HCT116 (cell line): ENCODE measurements around the gene SLC5A7. TPM values are rescaled to one million over a fixed set of nuclear protein-coding genes. Genes with fewer than 3 reads are reported as not detected.

ENCODE experiments used
- ATAC-seq: fragments of 200-7000 bp; cut with Tn5 transposase; 2 replicates; pipeline ENCODE4 v1.9.1; 2020; ENCODE audit warnings: mild to moderate bottlenecking, moderate library complexity
- BruUV-seq: library from RNA; stranded (reverse); fragments of 400-500 nt; replicated peaks from 2 replicates; lab custom pipeline; 2021; lab: Mats Ljungman, UMichigan
- CTCF ChIA-PET: fragments of 300-600 bp; sonication (Branson Sonifier 250); formaldehyde crosslinking; loops from one replicate; lab custom pipeline; 2021; ENCODE audit warnings: antibody characterized with exemption; lab: Charles Lee
- POLR2A ChIA-PET: fragments of 300-600, 350-600 bp; sonication (Branson Sonifier 250); formaldehyde crosslinking; loops from one replicate; lab custom pipeline; 2021; ENCODE audit warnings: antibody characterized with exemption; lab: Charles Lee
- RAD21 ChIA-PET, 2 experiments: fragments of 300-600 bp; sonication (Branson Sonifier 250); formaldehyde crosslinking; loops; one replicate each; lab custom pipeline; 2023; ENCODE audit warnings: low total read pairs in 2 of 2; ENCODE audit not compliant: uncharacterized antibody in 2 of 2, unreplicated experiment in 2 of 2, low non-redundant PET in 1 of 2; lab: Charles Lee
- DNase-seq: peaks from one replicate; pipeline ENCODE4 v3.0.0-alpha.2; 2010; ENCODE audit warnings: low read depth, low spot score
- H2AFZ ChIP-seq: fragments of 200-600 bp; shearing (Covaris generic), sonication (generic); 2 replicates; pipeline ENCODE4 v1.6.1; 2017; ENCODE audit warnings: low read depth, mixed run types, mixed read lengths, antibody characterized with exemption, low read length; ENCODE audit not compliant: poor library complexity, severe bottlenecking
- H3K27ac ChIP-seq: 2 replicates; pipeline ENCODE4 v1.5.1; 2012; ENCODE audit warnings: low read depth, low read length
- H3K27me3 ChIP-seq: fragments of 200-600 bp; sonication (generic); 2 replicates; pipeline ENCODE4 v1.6.1; 2016; ENCODE audit warnings: mixed run types, low read length, mixed read lengths; ENCODE audit not compliant: insufficient read depth
- H3K36me3 ChIP-seq, 2 experiments: fragments of 200-500 bp in 1 of 2; fragments of 200-600 bp in 1 of 2; sonication (Bioruptor generic) in 1 of 2; sonication (generic) in 1 of 2; 2 replicates each; pipeline versions ENCODE4 v1.5.1 to v1.6.1; 2014 to 2016; ENCODE audit warnings: low read length in 2 of 2, inconsistent platforms in 1 of 2, mixed read lengths in 1 of 2, mixed run types in 1 of 2; ENCODE audit not compliant: insufficient read depth in 2 of 2, control insufficient read depth in 1 of 2
- H3K4me1 ChIP-seq, 2 experiments: fragments of 200-600 bp in 1 of 2; sonication (generic) in 1 of 2; 2 replicates each; pipeline versions ENCODE4 v1.5.1 to v1.6.1; 2012 to 2017; ENCODE audit warnings: low read length in 2 of 2, inconsistent platforms in 1 of 2, mild to moderate bottlenecking in 1 of 2, mixed read lengths in 1 of 2, mixed run types in 1 of 2, moderate library complexity in 1 of 2; ENCODE audit not compliant: insufficient read depth in 2 of 2, control insufficient read depth in 1 of 2
- H3K4me2 ChIP-seq: fragments of 200-600 bp; sonication (generic); 2 replicates; pipeline ENCODE4 v1.6.1; 2017; ENCODE audit warnings: mixed run types, low read length, mixed read lengths
- H3K4me3 ChIP-seq, 2 experiments: fragments of 200-600 bp in 1 of 2; sonication (generic) in 1 of 2; replicated peaks in 1 of 2; 2 replicates each; pipeline ENCODE4 v1.5.1; 2011 to 2016; ENCODE audit warnings: low read length in 2 of 2, control low read depth in 1 of 2, low read depth in 1 of 2, mild to moderate bottlenecking in 1 of 2, mixed read lengths in 1 of 2, mixed run types in 1 of 2
- H3K79me2 ChIP-seq: fragments of 200-600 bp; sonication (generic); 2 replicates; pipeline ENCODE4 v1.6.1; 2017; ENCODE audit warnings: mild to moderate bottlenecking, mixed run types, low read length, moderate library complexity, mixed read lengths; ENCODE audit not compliant: insufficient read depth
- H3K9ac ChIP-seq: fragments of 200-600 bp; sonication (generic); 2 replicates; pipeline ENCODE4 v1.6.1; 2016; ENCODE audit warnings: low read length, mixed read lengths
- H3K9me2 ChIP-seq: fragments of 200-600 bp; sonication (generic), shearing (Covaris generic); 2 replicates; pipeline ENCODE4 v1.6.1; 2017; ENCODE audit warnings: mixed run types, mild to moderate bottlenecking, moderate library complexity; ENCODE audit not compliant: insufficient read depth
- H3K9me3 ChIP-seq, 2 experiments: fragments of 200-500 bp in 1 of 2; fragments of 200-600 bp in 1 of 2; sonication (Bioruptor generic) in 1 of 2; sonication (generic) in 1 of 2; 2 replicates each; pipeline ENCODE4 v1.6.1; 2014 to 2017; ENCODE audit warnings: low read length in 2 of 2, mixed read lengths in 2 of 2, inconsistent platforms in 1 of 2, low read depth in 1 of 2, mild to moderate bottlenecking in 1 of 2, mixed run types in 1 of 2, moderate library complexity in 1 of 2; ENCODE audit not compliant: control insufficient read depth in 1 of 2, insufficient read depth in 1 of 2
- H4K20me1 ChIP-seq: fragments of 200-600 bp; sonication (generic), shearing (Covaris generic); 2 replicates; pipeline ENCODE4 v1.6.1; 2017; ENCODE audit warnings: mixed run types, mild to moderate bottlenecking, moderate library complexity; ENCODE audit not compliant: insufficient read depth
- CBX3 ChIP-seq: IDR thresholded peaks from 2 replicates; pipeline ENCODE4 v1.6.1; 2012; ENCODE audit warnings: low read depth
- EGR1 ChIP-seq: IDR thresholded peaks from 2 replicates; pipeline ENCODE4 v1.6.1; 2012; ENCODE audit warnings: low read depth
- EZH2 ChIP-seq: fragments of 200-600 bp; sonication (generic); IDR thresholded peaks from 2 replicates; pipeline ENCODE4 v1.6.1; 2017; ENCODE audit warnings: antibody characterized with exemption, mixed run types
- FOSL1 ChIP-seq: IDR thresholded peaks from 2 replicates; pipeline ENCODE4 v1.6.1; 2012; ENCODE audit warnings: low read depth
- POLR2A ChIP-seq: IDR thresholded peaks from 2 replicates; pipeline ENCODE4 v1.7.0; 2011; ENCODE audit warnings: borderline replicate concordance; ENCODE audit not compliant: insufficient read depth, insufficient read length; ENCODE audit errors: extremely low read depth
- POLR2AphosphoS5 ChIP-seq: IDR thresholded peaks from 2 replicates; pipeline ENCODE4 v1.6.1; 2011; ENCODE audit warnings: mild to moderate bottlenecking, low read depth, low read length, moderate library complexity
- SIN3A ChIP-seq: IDR thresholded peaks from 2 replicates; pipeline ENCODE4 v1.6.1; 2012; ENCODE audit warnings: low read depth
- SP1 ChIP-seq: IDR thresholded peaks from 2 replicates; pipeline ENCODE4 v1.6.1; 2012; ENCODE audit warnings: low read depth
- ZFX ChIP-seq: fragments of 450-650 bp; IDR thresholded peaks from 2 replicates; pipeline ENCODE4 v1.6.1; 2017
- ZNF274 ChIP-seq: fragments of 200-500 bp; sonication (Bioruptor generic); IDR thresholded peaks from 2 replicates; pipeline ENCODE4 v1.6.1; 2014; ENCODE audit warnings: mild to moderate bottlenecking, low read depth, low read length, inconsistent platforms
- intact Hi-C: fragments of 100-400 bp; cut with micrococcal nuclease; formaldehyde crosslinking; loops from 2 replicates; pipeline ENCODE4 v1.10.0; 2022
- total RNA-seq: library from RNA; stranded (reverse); gene quantifications from one replicate; pipeline ENCODE4 v1.2.1, GENCODE V29; 2021; ENCODE audit not compliant: unreplicated experiment
- TF ChIP-seq, protein P1 (sequence below), 3 experiments: fragments of 200-600 bp in 1 of 3; sonication (generic) in 1 of 3; IDR thresholded peaks in 2 of 3; conservative IDR thresholded peaks in 1 of 3; 2 replicates each; pipeline ENCODE4 v1.5.1; 2012 to 2017; ENCODE audit warnings: low read depth in 2 of 3, low read length in 2 of 3, antibody characterized with exemption in 1 of 3, borderline replicate concordance in 1 of 3, control low read depth in 1 of 3, mild to moderate bottlenecking in 1 of 3, mixed read lengths in 1 of 3, mixed run types in 1 of 3, moderate library complexity in 1 of 3; ENCODE audit not compliant: insufficient read depth in 1 of 3

The SLC5A7 gene
- total RNA-seq, 1 experiment from 2014 or later, result not detected

DNA sequence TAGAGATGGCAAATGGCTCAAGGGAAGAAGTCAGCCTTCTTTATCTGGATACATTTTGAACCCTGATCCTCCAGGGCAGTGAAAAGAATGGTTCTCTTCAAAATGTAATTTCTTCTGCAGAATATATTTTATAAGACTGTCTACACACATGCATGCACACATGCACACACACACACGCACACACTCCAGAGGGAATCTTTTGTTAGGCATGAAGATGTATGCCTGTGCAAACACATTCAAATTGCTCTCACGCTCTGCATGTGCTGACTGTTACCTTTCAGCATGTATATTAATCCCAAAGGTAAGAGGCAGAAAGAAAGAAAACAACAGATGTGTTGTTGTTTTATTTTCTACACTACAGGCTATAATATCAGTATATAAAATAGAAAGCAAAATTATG is 43.2 kb downstream of the SLC5A7 start:
- ChIA-PET POLR2A (no interaction called here), RAD21 (no interaction called here), CTCF (no interaction called here)
- BruUV-seq, result no TSS peak
- Histone ChIP-seq H3K9me2 (no peaks in the 10 kb centered on the region), H3K4me3 (no peak overlapping the region), H3K27ac (no peak overlapping the region), H3K27me3 (no peaks in the 10 kb centered on the region), H3K4me1 (no peaks in the 10 kb centered on the region), H3K9ac (no peak overlapping the region), H3K36me3 (no peaks in the 10 kb centered on the region), H3K4me2 (no peak overlapping the region), H3K9me3 (peaks cover 0 to 3% of the 10 kb centered on the region in 2 experiments; a peak in 1 of 4 replicates), H3K79me2 (no peaks in the 10 kb centered on the region), H4K20me1 (no peaks in the 10 kb centered on the region), H2AFZ (no peak overlapping the region)
- intact Hi-C loops, result no loop called here
- TF ChIP-seq, protein P1, sequence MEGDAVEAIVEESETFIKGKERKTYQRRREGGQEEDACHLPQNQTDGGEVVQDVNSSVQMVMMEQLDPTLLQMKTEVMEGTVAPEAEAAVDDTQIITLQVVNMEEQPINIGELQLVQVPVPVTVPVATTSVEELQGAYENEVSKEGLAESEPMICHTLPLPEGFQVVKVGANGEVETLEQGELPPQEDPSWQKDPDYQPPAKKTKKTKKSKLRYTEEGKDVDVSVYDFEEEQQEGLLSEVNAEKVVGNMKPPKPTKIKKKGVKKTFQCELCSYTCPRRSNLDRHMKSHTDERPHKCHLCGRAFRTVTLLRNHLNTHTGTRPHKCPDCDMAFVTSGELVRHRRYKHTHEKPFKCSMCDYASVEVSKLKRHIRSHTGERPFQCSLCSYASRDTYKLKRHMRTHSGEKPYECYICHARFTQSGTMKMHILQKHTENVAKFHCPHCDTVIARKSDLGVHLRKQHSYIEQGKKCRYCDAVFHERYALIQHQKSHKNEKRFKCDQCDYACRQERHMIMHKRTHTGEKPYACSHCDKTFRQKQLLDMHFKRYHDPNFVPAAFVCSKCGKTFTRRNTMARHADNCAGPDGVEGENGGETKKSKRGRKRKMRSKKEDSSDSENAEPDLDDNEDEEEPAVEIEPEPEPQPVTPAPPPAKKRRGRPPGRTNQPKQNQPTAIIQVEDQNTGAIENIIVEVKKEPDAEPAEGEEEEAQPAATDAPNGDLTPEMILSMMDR (IDR thresholded peaks at IDR 0.05 in 2 of 3, conservative IDR thresholded peaks at IDR 0.05 in 1 of 3; ENCODE audit: borderline replicate concordance in 1 of 3, insufficient read depth in 1 of 3, low read depth in 2 of 3, low read length in 2 of 3), result no peak
- TF ChIP-seq POLR2A, result no peak
- no peak for TF ChIP-seq ZNF274
- TF ChIP-seq ZFX, result no peak
- no peak for TF ChIP-seq FOSL1
- ATAC-seq, result no peak
- DNase-seq, result no peak

DNA sequence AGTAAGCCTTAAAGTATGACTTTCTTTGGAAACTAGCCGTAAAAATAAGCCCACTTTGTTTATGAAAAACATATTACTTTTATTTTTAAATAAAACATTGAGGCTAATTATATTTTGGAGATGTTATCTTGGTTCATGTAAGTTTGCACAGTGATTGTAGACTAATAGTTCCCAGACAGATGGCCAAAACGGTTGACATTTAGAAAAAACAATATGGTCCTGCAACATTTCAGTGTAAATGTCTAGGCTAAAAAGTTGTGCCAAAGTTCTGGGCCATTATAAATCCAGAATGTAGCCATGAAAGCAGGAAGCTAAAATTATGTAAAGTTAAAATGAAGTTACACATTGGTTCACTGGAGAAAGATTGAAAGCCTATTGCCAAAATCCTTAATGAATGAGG is 43.6 kb downstream of the SLC5A7 start:
- DNase-seq (no peak), ATAC-seq (no peak)
- no peaks in the 10 kb centered on the region for H3K79me2 ChIP-seq
- TF ChIP-seq CBX3 (no peak), SP1 (no peak), FOSL1 (no peak), EZH2 (no peak), POLR2A (no peak), POLR2AphosphoS5 (no peak), EGR1 (no peak), SIN3A (no peak)
- ChIA-PET RAD21 (no interaction called here), CTCF (no interaction called here), POLR2A (no interaction called here)
- H3K36me3 ChIP-seq, result no peaks in the 10 kb centered on the region
- no peak overlapping the region for H3K9ac ChIP-seq
- H4K20me1 ChIP-seq, result no peaks in the 10 kb centered on the region
- no peaks in the 10 kb centered on the region for H3K9me2 ChIP-seq
- H3K27me3 ChIP-seq, result no peaks in the 10 kb centered on the region
- peaks cover 0 to 5% of the 10 kb centered on the region in 2 experiments; a peak in 1 of 4 replicates for H3K9me3 ChIP-seq
- no peak overlapping the region for H3K27ac ChIP-seq
- H2AFZ ChIP-seq, result no peak overlapping the region
- H3K4me2 ChIP-seq, result no peak overlapping the region
- intact Hi-C loops, result no loop called here
- H3K4me1 ChIP-seq, result no peaks in the 10 kb centered on the region
- BruUV-seq, result no TSS peak
- H3K4me3 ChIP-seq, result no peak overlapping the region
